Neural progenitor cell (in vitro differentiated cells): ENCODE results near the gene SLC25A26. TPM values are rescaled to one million over a fixed set of nuclear protein-coding genes. Genes with fewer than 3 reads are reported as not detected.

Source experiments
- DNase-seq: peaks from one replicate; pipeline ENCODE4 v3.0.0-alpha.2; 2016; ENCODE audit warnings: low spot score
- H2AFZ ChIP-seq: fragments of 200-600 bp; sonication (generic); replicated peaks from 2 replicates; pipeline ENCODE4 v1.6.1; 2016; ENCODE audit warnings: antibody characterized with exemption
- H3F3A ChIP-seq: fragments of 200-600 bp; sonication (generic); 2 replicates; pipeline ENCODE4 v1.6.1; 2016; ENCODE audit warnings: antibody characterized with exemption, low read depth
- H3K27ac ChIP-seq: fragments of 200-600 bp; sonication (generic); 2 replicates; pipeline ENCODE4 v1.5.1; 2016; ENCODE audit warnings: mild to moderate bottlenecking
- H3K27me3 ChIP-seq: fragments of 200-600 bp; sonication (generic); 2 replicates; pipeline ENCODE4 v1.6.1; 2016; ENCODE audit warnings: mild to moderate bottlenecking, moderate library complexity
- H3K36me3 ChIP-seq: fragments of 200-600 bp; sonication (generic); 2 replicates; pipeline ENCODE4 v1.5.1; 2016
- H3K4me1 ChIP-seq: fragments of 200-600 bp; sonication (generic); 2 replicates; pipeline ENCODE4 v1.6.1; 2016; ENCODE audit warnings: mixed run types
- H3K4me2 ChIP-seq: fragments of 200-600 bp; sonication (generic); 2 replicates; pipeline ENCODE4 v1.6.1; 2016
- H3K4me3 ChIP-seq: fragments of 200-600 bp; sonication (generic); 2 replicates; pipeline ENCODE4 v1.5.1; 2016
- H3K79me2 ChIP-seq: fragments of 200-600 bp; sonication (generic); 2 replicates; pipeline ENCODE4 v1.6.1; 2016; ENCODE audit warnings: low read depth
- H3K9ac ChIP-seq: fragments of 200-600 bp; sonication (generic); 2 replicates; pipeline ENCODE4 v1.6.1; 2016
- H3K9me3 ChIP-seq: fragments of 200-600 bp; sonication (generic); 2 replicates; pipeline ENCODE4 v1.5.1; 2016; ENCODE audit warnings: low read depth
- H4K20me1 ChIP-seq: fragments of 200-600 bp; sonication (generic); 2 replicates; pipeline ENCODE4 v1.6.1; 2016; ENCODE audit warnings: low read depth
- H3K27ac Mint-ChIP-seq: 3 replicates; pipeline ENCODE4 v1.8.0; 2021; ENCODE audit warnings: mixed read lengths
- H3K27me3 Mint-ChIP-seq: 2 replicates; pipeline ENCODE4 v1.8.0; 2022; ENCODE audit warnings: low read depth, mild to moderate bottlenecking, inconsistent platforms, moderate library complexity, mixed read lengths; ENCODE audit not compliant: insufficient read depth
- H3K36me3 Mint-ChIP-seq: 3 replicates; pipeline ENCODE4 v1.8.0; 2021; ENCODE audit warnings: mixed read lengths
- H3K4me1 Mint-ChIP-seq: 3 replicates; pipeline ENCODE4 v1.8.0; 2021; ENCODE audit warnings: mixed read lengths
- H3K4me3 Mint-ChIP-seq: 3 replicates; pipeline ENCODE4 v1.8.0; 2021; ENCODE audit warnings: mild to moderate bottlenecking, moderate library complexity, mixed read lengths
- H3K9me3 Mint-ChIP-seq: 3 replicates; pipeline ENCODE4 v1.8.0; 2020; ENCODE audit warnings: mixed read lengths
- EZH2 ChIP-seq: fragments of 200-600 bp; sonication (generic); IDR thresholded peaks from 2 replicates; pipeline ENCODE4 v1.6.1; 2017; ENCODE audit warnings: antibody characterized with exemption, mild to moderate bottlenecking, moderate library complexity
- EZH2phosphoT487 ChIP-seq: fragments of 200-600 bp; sonication (generic); IDR thresholded peaks from 2 replicates; pipeline ENCODE4 v1.6.1; 2017; ENCODE audit warnings: antibody characterized with exemption
- total RNA-seq: library from RNA; depleted of rRNA; stranded (reverse); fragments of >200 nt; gene quantifications from 2 replicates; pipeline ENCODE4 v1.2.3, GENCODE V29; 2015; ENCODE audit warnings: low replicate concordance
- TF ChIP-seq, protein P1 (sequence below): fragments of 200-600 bp; sonication (generic); IDR thresholded peaks from 2 replicates; pipeline ENCODE4 v1.5.1; 2017; ENCODE audit warnings: antibody characterized with exemption, mild to moderate bottlenecking

SLC25A26 gene
- total RNA-seq, 1 donor from 2014 or later, result 17.0 TPM

DNA sequence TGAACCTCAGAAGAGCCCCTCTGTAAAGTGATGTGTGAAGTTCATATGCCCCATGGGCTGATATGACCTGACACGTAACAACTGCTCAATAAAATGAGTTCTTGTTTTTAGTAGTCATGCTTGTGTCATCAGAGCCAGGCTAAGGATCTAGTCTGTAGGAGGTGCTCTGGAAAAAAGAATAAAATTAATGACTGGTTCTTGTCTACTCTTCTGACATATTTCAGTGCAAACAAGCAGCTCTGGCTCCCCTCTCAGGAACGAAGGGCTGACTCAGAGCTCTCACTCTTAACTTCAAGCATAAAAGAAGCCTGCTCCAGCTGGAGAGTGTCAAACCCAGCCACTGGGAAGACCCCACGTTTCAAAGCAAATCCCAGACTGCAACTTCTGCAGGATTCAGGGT, 203.0 kb downstream of the SLC25A26 start:
- Histone ChIP-seq H3K36me3 (peaks cover 17% of the 10 kb centered on the region), H3F3A (peaks cover 21% of the 10 kb centered on the region), H3K9me3 (peaks cover 4% of the 10 kb centered on the region), H3K4me2 (no peak overlapping the region), H3K4me3 (no peak overlapping the region), H3K79me2 (peaks cover 100% of the 10 kb centered on the region), H3K27me3 (no peaks in the 10 kb centered on the region), H3K4me1 (peaks cover 13% of the 10 kb centered on the region), H4K20me1 (peaks cover 53% of the 10 kb centered on the region), H3K27ac (no peak overlapping the region), H2AFZ (no peak overlapping the region), H3K9ac (no peak overlapping the region)
- Mint-ChIP-seq H3K36me3 (peaks cover 69% of the 10 kb centered on the region), H3K4me1 (peaks cover 31% of the 10 kb centered on the region), H3K4me3 (no peak overlapping the region), H3K27ac (no peak overlapping the region), H3K27me3 (peaks cover 5% of the 10 kb centered on the region), H3K9me3 (peaks cover 55% of the 10 kb centered on the region)
- no peak for TF ChIP-seq EZH2
- TF ChIP-seq, protein P1, sequence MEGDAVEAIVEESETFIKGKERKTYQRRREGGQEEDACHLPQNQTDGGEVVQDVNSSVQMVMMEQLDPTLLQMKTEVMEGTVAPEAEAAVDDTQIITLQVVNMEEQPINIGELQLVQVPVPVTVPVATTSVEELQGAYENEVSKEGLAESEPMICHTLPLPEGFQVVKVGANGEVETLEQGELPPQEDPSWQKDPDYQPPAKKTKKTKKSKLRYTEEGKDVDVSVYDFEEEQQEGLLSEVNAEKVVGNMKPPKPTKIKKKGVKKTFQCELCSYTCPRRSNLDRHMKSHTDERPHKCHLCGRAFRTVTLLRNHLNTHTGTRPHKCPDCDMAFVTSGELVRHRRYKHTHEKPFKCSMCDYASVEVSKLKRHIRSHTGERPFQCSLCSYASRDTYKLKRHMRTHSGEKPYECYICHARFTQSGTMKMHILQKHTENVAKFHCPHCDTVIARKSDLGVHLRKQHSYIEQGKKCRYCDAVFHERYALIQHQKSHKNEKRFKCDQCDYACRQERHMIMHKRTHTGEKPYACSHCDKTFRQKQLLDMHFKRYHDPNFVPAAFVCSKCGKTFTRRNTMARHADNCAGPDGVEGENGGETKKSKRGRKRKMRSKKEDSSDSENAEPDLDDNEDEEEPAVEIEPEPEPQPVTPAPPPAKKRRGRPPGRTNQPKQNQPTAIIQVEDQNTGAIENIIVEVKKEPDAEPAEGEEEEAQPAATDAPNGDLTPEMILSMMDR, result no peak
- TF ChIP-seq EZH2phosphoT487, result no peak
- no peak for DNase-seq

DNA sequence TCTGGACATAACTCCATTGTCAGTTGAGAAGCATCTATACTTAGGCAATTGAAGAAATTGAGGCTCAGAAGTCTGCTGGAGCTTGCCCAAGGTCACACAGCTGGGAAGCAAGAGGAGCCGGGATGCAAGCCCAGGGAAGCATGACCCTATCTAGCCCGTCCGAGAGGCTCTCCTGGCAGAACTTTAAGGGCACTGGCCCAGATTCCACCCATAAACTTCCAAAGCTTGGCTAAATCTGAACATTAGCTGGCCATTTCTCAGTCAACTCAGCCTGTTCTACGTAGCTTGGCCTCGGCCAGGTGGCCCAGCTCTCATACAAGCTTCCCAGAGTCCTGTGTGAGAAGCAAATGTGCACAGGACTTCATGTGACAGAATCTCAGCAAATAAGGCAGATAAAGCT, 204.2 kb downstream of the SLC25A26 start:
- Histone ChIP-seq H3K27me3 (no peaks in the 10 kb centered on the region), H3K9ac (no peak overlapping the region), H3K36me3 (peaks cover 13% of the 10 kb centered on the region), H2AFZ (no peak overlapping the region), H3K9me3 (peaks cover 4% of the 10 kb centered on the region), H3K79me2 (peaks cover 100% of the 10 kb centered on the region), H3K4me2 (no peak overlapping the region), H3K4me3 (no peak overlapping the region), H3K27ac (peak overlapping the region; percentile 27), H4K20me1 (peaks cover 53% of the 10 kb centered on the region), H3K4me1 (peaks cover 8% of the 10 kb centered on the region), H3F3A (peaks cover 14% of the 10 kb centered on the region)
- DNase-seq, result no peak
- no peak for TF ChIP-seq EZH2
- TF ChIP-seq, protein P1, result no peak
- no peak for TF ChIP-seq EZH2phosphoT487
- Mint-ChIP-seq H3K9me3 (peaks cover 45% of the 10 kb centered on the region), H3K36me3 (peaks cover 69% of the 10 kb centered on the region), H3K27ac (no peak overlapping the region), H3K4me1 (peaks cover 31% of the 10 kb centered on the region), H3K4me3 (no peak overlapping the region), H3K27me3 (no peaks in the 10 kb centered on the region)

DNA sequence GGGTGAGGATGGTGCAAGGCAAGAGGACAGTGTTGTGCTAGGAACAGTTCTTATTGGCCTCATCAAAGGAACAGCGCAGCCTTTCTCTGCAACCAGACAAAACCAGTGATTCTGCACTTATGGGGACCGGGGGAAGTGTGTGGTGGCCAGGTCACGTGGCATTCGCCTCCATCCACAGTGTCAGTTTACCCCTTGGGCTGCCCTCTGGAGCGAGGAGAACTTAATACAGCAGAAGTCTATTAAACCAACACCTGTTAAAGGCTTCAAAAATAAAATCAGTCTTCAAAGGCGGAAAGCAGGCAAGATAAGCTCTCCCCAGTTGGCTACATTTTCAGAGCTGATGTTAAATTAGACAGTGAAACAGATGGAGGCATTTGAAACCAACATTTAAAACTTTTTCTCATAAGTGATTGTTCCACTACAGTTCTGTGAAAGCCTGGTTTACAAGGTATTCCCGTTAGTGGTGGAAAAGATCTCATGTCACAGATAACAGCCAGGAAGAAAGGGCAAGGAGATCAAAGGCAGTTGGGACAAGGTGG, 204.8 kb downstream of the SLC25A26 start:
- Histone ChIP-seq H3K4me2 (no peak overlapping the region), H4K20me1 (peaks cover 54% of the 10 kb centered on the region), H3K9ac (no peak overlapping the region), H3K79me2 (peaks cover 100% of the 10 kb centered on the region), H3F3A (peaks cover 12% of the 10 kb centered on the region), H3K27ac (peak overlapping the region; percentile 27), H3K36me3 (peaks cover 7% of the 10 kb centered on the region), H2AFZ (no peak overlapping the region), H3K9me3 (peaks cover 4% of the 10 kb centered on the region), H3K4me3 (no peak overlapping the region), H3K27me3 (no peaks in the 10 kb centered on the region), H3K4me1 (peaks cover 8% of the 10 kb centered on the region)
- peaks cover 42% of the 10 kb centered on the region for H3K9me3 Mint-ChIP-seq
- TF ChIP-seq, protein P1, result no peak
- TF ChIP-seq EZH2 (no peak), EZH2phosphoT487 (no peak)
- peaks cover 31% of the 10 kb centered on the region for H3K4me1 Mint-ChIP-seq
- no peak overlapping the region for H3K27ac Mint-ChIP-seq
- H3K27me3 Mint-ChIP-seq, result no peaks in the 10 kb centered on the region
- no peak overlapping the region for H3K4me3 Mint-ChIP-seq
- DNase-seq, result no peak
- peaks cover 66% of the 10 kb centered on the region for H3K36me3 Mint-ChIP-seq
